Measurements from ENCODE around the gene EIF3I.

Gene EIF3I

DNA sequence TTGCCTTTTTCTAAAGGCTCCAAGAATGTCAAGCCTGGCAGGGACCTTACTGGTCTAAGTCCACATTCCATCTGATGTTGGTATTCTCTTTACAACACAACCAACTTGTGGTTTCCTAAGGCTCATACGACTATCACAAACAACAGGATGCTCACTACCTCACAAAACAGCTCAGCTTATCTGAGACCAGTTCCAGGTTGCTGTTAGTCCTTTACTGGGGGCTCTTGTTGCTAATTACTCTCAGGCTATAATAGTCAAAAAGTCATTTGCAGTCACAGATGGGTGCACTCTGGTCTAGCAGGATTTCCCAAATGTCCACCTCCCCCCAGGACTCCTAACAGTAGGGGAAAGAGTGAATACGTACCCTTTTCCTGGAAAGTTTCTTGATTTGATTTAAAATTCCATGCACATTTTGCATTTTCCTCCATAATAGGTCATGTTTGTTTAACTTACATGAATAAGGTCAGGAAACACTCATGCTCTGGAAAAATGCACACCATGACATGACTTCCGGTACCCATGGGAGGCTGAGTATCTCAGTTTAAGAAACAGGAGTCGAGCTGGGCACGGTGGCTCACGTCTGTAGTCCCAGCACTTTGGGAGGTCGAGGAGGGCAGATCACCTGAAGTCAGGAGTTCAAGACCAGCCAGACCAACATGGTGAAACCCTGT is 44.8 kb downstream of the EIF3I start:
- no peak for DNase-seq

- DNase-seq, result no peak
Measured at GRCh38 chr1:32269744-32270143, 47.5 kb downstream of the EIF3I start.

DNA sequence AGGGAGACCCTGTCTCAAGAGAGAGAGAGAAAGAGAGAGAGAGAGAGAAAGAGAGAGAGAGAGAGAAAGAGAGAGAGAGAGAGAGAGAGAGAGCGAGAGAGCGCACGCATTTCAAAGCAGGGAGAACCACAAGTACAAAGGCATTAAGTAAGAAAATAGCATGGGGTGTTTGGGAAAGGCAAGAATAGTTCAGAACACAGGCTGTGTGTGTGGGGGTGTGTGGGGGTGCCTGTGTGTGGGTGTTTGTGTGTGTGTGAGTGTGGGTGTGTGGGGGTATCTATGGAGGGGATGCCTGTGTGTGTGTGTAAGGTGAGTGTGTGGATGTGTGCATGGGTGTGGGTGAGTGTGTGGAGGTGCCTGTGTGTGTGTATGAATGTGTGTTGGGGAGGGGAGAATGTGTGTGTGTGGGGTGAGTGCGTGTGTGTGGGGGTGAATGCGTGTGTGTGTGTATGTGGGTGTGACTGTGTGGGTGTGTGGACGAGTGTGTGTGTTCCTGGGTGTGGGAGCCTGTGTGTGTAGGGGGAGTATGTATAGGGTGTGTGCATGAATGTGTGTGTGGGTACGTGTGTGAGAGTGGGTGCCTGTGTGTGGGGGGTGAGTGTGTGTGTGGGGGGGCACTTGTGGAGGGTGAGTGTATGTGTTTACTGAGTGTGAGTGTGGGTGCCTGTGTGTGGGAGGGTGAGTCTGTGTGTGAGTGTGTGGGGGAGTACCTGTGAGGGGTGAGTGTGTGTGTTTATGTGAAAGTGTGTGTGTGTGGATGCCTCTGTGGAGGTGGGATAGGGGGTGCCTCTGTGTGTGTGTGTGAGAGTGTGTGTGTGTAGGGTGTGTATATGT is 50.6 kb downstream of the EIF3I start:
- no peak for DNase-seq

DNA sequence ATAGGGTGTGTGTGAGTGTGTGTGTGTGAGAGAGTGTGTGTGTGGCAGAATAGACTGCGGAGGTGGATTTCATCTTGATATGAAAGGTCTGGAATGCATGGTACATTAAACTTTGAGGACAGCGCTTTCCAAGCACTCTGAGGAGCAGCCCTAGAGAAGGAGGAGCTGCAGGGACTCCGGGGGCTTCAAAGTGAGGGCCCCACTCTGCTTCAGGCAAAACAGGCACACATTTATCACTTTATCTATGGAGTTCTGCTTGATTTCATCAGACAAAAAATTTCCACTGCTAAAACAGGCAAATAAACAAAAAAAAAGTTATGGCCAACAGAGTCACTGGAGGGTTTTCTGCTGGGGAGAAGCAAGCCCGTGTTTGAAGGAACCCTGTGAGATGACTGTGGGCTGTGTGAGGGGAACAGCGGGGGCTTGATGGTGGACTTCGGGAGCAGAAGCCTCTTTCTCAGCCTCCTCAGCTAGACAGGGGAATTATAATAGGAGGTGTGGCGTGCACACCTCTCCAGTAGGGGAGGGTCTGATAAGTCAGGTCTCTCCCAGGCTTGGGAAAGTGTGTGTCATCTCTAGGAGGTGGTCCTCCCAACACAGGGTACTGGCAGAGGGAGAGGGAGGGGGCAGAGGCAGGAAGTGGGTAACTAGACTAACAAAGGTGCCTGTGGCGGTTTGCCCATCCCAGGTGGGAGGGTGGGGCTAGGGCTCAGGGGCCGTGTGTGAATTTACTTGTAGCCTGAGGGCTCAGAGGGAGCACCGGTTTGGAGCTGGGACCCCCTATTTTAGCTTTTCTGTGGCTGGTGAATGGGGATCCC is 51.4 kb downstream of the EIF3I start:
- peak; percentile 54 for DNase-seq

DNA sequence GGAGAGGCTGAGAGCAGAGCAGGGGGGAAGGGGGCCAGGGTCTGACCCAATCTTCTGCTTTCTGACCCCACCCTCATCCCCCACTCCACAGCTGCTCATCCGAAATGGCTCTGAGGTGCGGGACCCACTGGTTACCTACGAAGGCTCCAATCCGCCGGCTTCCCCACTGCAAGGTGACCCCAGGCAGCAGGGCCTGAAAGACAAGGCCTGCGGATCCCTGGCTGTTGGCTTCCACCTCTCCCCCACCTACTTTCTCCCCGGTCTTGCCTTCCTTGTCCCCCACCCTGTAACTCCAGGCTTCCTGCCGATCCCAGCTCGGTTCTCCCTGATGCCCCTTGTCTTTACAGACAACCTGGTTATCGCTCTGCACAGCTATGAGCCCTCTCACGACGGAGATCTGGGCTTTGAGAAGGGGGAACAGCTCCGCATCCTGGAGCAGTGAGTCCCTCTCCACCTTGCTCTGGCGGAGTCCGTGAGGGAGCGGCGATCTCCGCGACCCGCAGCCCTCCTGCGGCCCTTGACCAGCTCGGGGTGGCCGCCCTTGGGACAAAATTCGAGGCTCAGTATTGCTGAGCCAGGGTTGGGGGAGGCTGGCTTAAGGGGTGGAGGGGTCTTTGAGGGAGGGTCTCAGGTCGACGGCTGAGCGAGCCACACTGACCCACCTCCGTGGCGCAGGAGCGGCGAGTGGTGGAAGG is 52.6 kb downstream of the EIF3I start:
- no peak for DNase-seq

GRCh38 chr1:32275424-32275823 is 53.2 kb downstream of the EIF3I start:
- DNase-seq, result no peak

GRCh38 chr1:32276032-32276782 is 54.0 kb downstream of the EIF3I start:
- no peak for DNase-seq

Measured in NCI-H774 (cell line).